Hematopoietic multipotent progenitor cell treated with erythropoietin and hydrocortisone succinate and interleukin-3 and kit ligand, for 4 days (in vitro differentiated cells): ENCODE data around the gene TRIM56.
"Not testable (repeated sequence)": the region's sequence is repeated elsewhere in the genome, so short reads cannot be mapped to it uniquely, and the experiment has no call there.

ENCODE experiments used
- DNase-seq: peaks from one replicate; pipeline ENCODE4 v3.0.0-alpha.2; 2015

Gene TRIM56

GRCh38 chr7:101114492-101114891, 29.2 kb downstream of the TRIM56 start:
- DNase-seq: no peak

- no peak for DNase-seq
Measured at GRCh38 chr7:101115215-101115614, 29.9 kb downstream of the TRIM56 start.

- no peak for DNase-seq
Measured at GRCh38 chr7:101116898-101117297, 31.6 kb downstream of the TRIM56 start.

- no peak for DNase-seq
Measured at GRCh38 chr7:101118856-101119255, 33.6 kb downstream of the TRIM56 start.

- no peak for DNase-seq
Measured at GRCh38 chr7:101119876-101120275, 34.6 kb downstream of the TRIM56 start.

GRCh38 chr7:101120315-101120714, 35.0 kb downstream of the TRIM56 start:
- no peak for DNase-seq

GRCh38 chr7:101121631-101121990, 36.3 kb downstream of the TRIM56 start:
- DNase-seq: not testable (repeated sequence)

GRCh38 chr7:101121991-101122932, 37.0 kb downstream of the TRIM56 start:
- no peak for DNase-seq

- DNase-seq: no peak
Measured at GRCh38 chr7:101122933-101123702, 37.8 kb downstream of the TRIM56 start.

GRCh38 chr7:101123703-101124068, 38.4 kb downstream of the TRIM56 start:
- DNase-seq: no peak

- DNase-seq: peak; percentile 70
Measured at GRCh38 chr7:101124376-101125056, 39.2 kb downstream of the TRIM56 start.

GRCh38 chr7:101125989-101126650, 40.8 kb downstream of the TRIM56 start:
- no peak for DNase-seq

- peak; percentile 94 for DNase-seq
Measured at GRCh38 chr7:101126651-101127459, 41.6 kb downstream of the TRIM56 start, which contains the start of gene SERPINE1. SERPINE1 (plus strand) TSS chr7:101127104; CDS start chr7:101128394, 1,290 bp downstream.

GRCh38 chr7:101127460-101128039, 42.3 kb downstream of the TRIM56 start:
- DNase-seq: no peak

GRCh38 chr7:101128040-101128834, 43.0 kb downstream of the TRIM56 start:
- no peak for DNase-seq

GRCh38 chr7:101129603-101130117, 44.4 kb downstream of the TRIM56 start:
- DNase-seq: no peak

GRCh38 chr7:101132626-101133600, 47.6 kb downstream of the TRIM56 start:
- DNase-seq: not testable (repeated sequence)

GRCh38 chr7:101133621-101134398, 48.5 kb downstream of the TRIM56 start:
- no peak for DNase-seq
